HCT116 (cell line): ENCODE data around the gene NUDT13. TPM values are rescaled to one million over a fixed set of nuclear protein-coding genes. Genes with fewer than 3 reads are reported as not detected.

Source experiments
- ATAC-seq: fragments of 200-7000 bp; cut with Tn5 transposase; 2 replicates; pipeline ENCODE4 v1.9.1; 2020; ENCODE audit warnings: mild to moderate bottlenecking, moderate library complexity
- BruUV-seq: library from RNA; stranded (reverse); fragments of 400-500 nt; replicated peaks from 2 replicates; lab custom pipeline; 2021; lab: Mats Ljungman, UMichigan
- CTCF ChIA-PET: fragments of 300-600 bp; sonication (Branson Sonifier 250); formaldehyde crosslinking; loops from one replicate; lab custom pipeline; 2021; ENCODE audit warnings: antibody characterized with exemption; lab: Charles Lee
- POLR2A ChIA-PET: fragments of 300-600, 350-600 bp; sonication (Branson Sonifier 250); formaldehyde crosslinking; loops from one replicate; lab custom pipeline; 2021; ENCODE audit warnings: antibody characterized with exemption; lab: Charles Lee
- RAD21 ChIA-PET, 2 experiments: fragments of 300-600 bp; sonication (Branson Sonifier 250); formaldehyde crosslinking; loops; one replicate each; lab custom pipeline; 2023; ENCODE audit warnings: low total read pairs in 2 of 2; ENCODE audit not compliant: uncharacterized antibody in 2 of 2, unreplicated experiment in 2 of 2, low non-redundant PET in 1 of 2; lab: Charles Lee
- DNase-seq: peaks from one replicate; pipeline ENCODE4 v3.0.0-alpha.2; 2010; ENCODE audit warnings: low read depth, low spot score
- H2AFZ ChIP-seq: fragments of 200-600 bp; shearing (Covaris generic), sonication (generic); 2 replicates; pipeline ENCODE4 v1.6.1; 2017; ENCODE audit warnings: low read depth, mixed run types, mixed read lengths, antibody characterized with exemption, low read length; ENCODE audit not compliant: poor library complexity, severe bottlenecking
- H3K27ac ChIP-seq: 2 replicates; pipeline ENCODE4 v1.5.1; 2012; ENCODE audit warnings: low read depth, low read length
- H3K27me3 ChIP-seq: fragments of 200-600 bp; sonication (generic); 2 replicates; pipeline ENCODE4 v1.6.1; 2016; ENCODE audit warnings: mixed run types, low read length, mixed read lengths; ENCODE audit not compliant: insufficient read depth
- H3K36me3 ChIP-seq, 2 experiments: fragments of 200-500 bp in 1 of 2; fragments of 200-600 bp in 1 of 2; sonication (Bioruptor generic) in 1 of 2; sonication (generic) in 1 of 2; 2 replicates each; pipeline versions ENCODE4 v1.5.1 to v1.6.1; 2014 to 2016; ENCODE audit warnings: low read length in 2 of 2, inconsistent platforms in 1 of 2, mixed read lengths in 1 of 2, mixed run types in 1 of 2; ENCODE audit not compliant: insufficient read depth in 2 of 2, control insufficient read depth in 1 of 2
- H3K4me1 ChIP-seq, 2 experiments: fragments of 200-600 bp in 1 of 2; sonication (generic) in 1 of 2; 2 replicates each; pipeline versions ENCODE4 v1.5.1 to v1.6.1; 2012 to 2017; ENCODE audit warnings: low read length in 2 of 2, inconsistent platforms in 1 of 2, mild to moderate bottlenecking in 1 of 2, mixed read lengths in 1 of 2, mixed run types in 1 of 2, moderate library complexity in 1 of 2; ENCODE audit not compliant: insufficient read depth in 2 of 2, control insufficient read depth in 1 of 2
- H3K4me2 ChIP-seq: fragments of 200-600 bp; sonication (generic); 2 replicates; pipeline ENCODE4 v1.6.1; 2017; ENCODE audit warnings: mixed run types, low read length, mixed read lengths
- H3K4me3 ChIP-seq, 2 experiments: fragments of 200-600 bp in 1 of 2; sonication (generic) in 1 of 2; replicated peaks in 1 of 2; 2 replicates each; pipeline ENCODE4 v1.5.1; 2011 to 2016; ENCODE audit warnings: low read length in 2 of 2, control low read depth in 1 of 2, low read depth in 1 of 2, mild to moderate bottlenecking in 1 of 2, mixed read lengths in 1 of 2, mixed run types in 1 of 2
- H3K79me2 ChIP-seq: fragments of 200-600 bp; sonication (generic); 2 replicates; pipeline ENCODE4 v1.6.1; 2017; ENCODE audit warnings: mild to moderate bottlenecking, mixed run types, low read length, moderate library complexity, mixed read lengths; ENCODE audit not compliant: insufficient read depth
- H3K9ac ChIP-seq: fragments of 200-600 bp; sonication (generic); 2 replicates; pipeline ENCODE4 v1.6.1; 2016; ENCODE audit warnings: low read length, mixed read lengths
- H3K9me2 ChIP-seq: fragments of 200-600 bp; sonication (generic), shearing (Covaris generic); 2 replicates; pipeline ENCODE4 v1.6.1; 2017; ENCODE audit warnings: mixed run types, mild to moderate bottlenecking, moderate library complexity; ENCODE audit not compliant: insufficient read depth
- H3K9me3 ChIP-seq, 2 experiments: fragments of 200-500 bp in 1 of 2; fragments of 200-600 bp in 1 of 2; sonication (Bioruptor generic) in 1 of 2; sonication (generic) in 1 of 2; 2 replicates each; pipeline ENCODE4 v1.6.1; 2014 to 2017; ENCODE audit warnings: low read length in 2 of 2, mixed read lengths in 2 of 2, inconsistent platforms in 1 of 2, low read depth in 1 of 2, mild to moderate bottlenecking in 1 of 2, mixed run types in 1 of 2, moderate library complexity in 1 of 2; ENCODE audit not compliant: control insufficient read depth in 1 of 2, insufficient read depth in 1 of 2
- H4K20me1 ChIP-seq: fragments of 200-600 bp; sonication (generic), shearing (Covaris generic); 2 replicates; pipeline ENCODE4 v1.6.1; 2017; ENCODE audit warnings: mixed run types, mild to moderate bottlenecking, moderate library complexity; ENCODE audit not compliant: insufficient read depth
- EGR1 ChIP-seq: IDR thresholded peaks from 2 replicates; pipeline ENCODE4 v1.6.1; 2012; ENCODE audit warnings: low read depth
- JUND ChIP-seq: IDR thresholded peaks from 2 replicates; pipeline ENCODE4 v1.6.1; 2012
- MAX ChIP-seq: IDR thresholded peaks from 2 replicates; pipeline ENCODE4 v1.6.1; 2012
- SIN3A ChIP-seq: IDR thresholded peaks from 2 replicates; pipeline ENCODE4 v1.6.1; 2012; ENCODE audit warnings: low read depth
- SP1 ChIP-seq: IDR thresholded peaks from 2 replicates; pipeline ENCODE4 v1.6.1; 2012; ENCODE audit warnings: low read depth
- ZBTB33 ChIP-seq: IDR thresholded peaks from 2 replicates; pipeline ENCODE4 v1.6.1; 2011; ENCODE audit warnings: mild to moderate bottlenecking, low read length, moderate library complexity; ENCODE audit not compliant: insufficient replicate concordance; ENCODE audit errors: extremely low read depth
- ZNF274 ChIP-seq: fragments of 200-500 bp; sonication (Bioruptor generic); IDR thresholded peaks from 2 replicates; pipeline ENCODE4 v1.6.1; 2014; ENCODE audit warnings: mild to moderate bottlenecking, low read depth, low read length, inconsistent platforms
- intact Hi-C: fragments of 100-400 bp; cut with micrococcal nuclease; formaldehyde crosslinking; loops from 2 replicates; pipeline ENCODE4 v1.10.0; 2022
- total RNA-seq: library from RNA; stranded (reverse); gene quantifications from one replicate; pipeline ENCODE4 v1.2.1, GENCODE V29; 2021; ENCODE audit not compliant: unreplicated experiment

The NUDT13 gene
- total RNA-seq, 1 experiment from 2014 or later, result 1.2 TPM

GRCh38 chr10:73119457-73119856, 9.2 kb downstream of the NUDT13 start:
- ChIA-PET POLR2A (no interaction called here), RAD21 (no interaction called here), CTCF (no interaction called here)
- no peak overlapping the region for H3K4me2 ChIP-seq
- no peak overlapping the region for H3K27ac ChIP-seq
- BruUV-seq, result no TSS peak
- DNase-seq, result no peak
- H3K79me2 ChIP-seq, result no peaks in the 10 kb centered on the region
- H4K20me1 ChIP-seq, result no peaks in the 10 kb centered on the region
- TF ChIP-seq SIN3A (no peak), MAX (no peak), EGR1 (no peak), ZNF274 (no peak), SP1 (no peak), JUND (no peak)
- H3K27me3 ChIP-seq, result no peaks in the 10 kb centered on the region
- intact Hi-C loops, result no loop called here
- peaks cover 15 to 34% of the 10 kb centered on the region in 2 experiments for H3K4me1 ChIP-seq
- H3K9ac ChIP-seq, result no peak overlapping the region
- no peaks in the 10 kb centered on the region for H3K9me2 ChIP-seq
- H2AFZ ChIP-seq, result no peak overlapping the region
- H3K36me3 ChIP-seq, result no peaks in the 10 kb centered on the region
- H3K9me3 ChIP-seq, result no peaks in the 10 kb centered on the region
- no peak for ATAC-seq
- H3K4me3 ChIP-seq, result no peak overlapping the region

- Histone ChIP-seq H3K79me2 (no peaks in the 10 kb centered on the region), H3K4me3 (no peak overlapping the region), H4K20me1 (no peaks in the 10 kb centered on the region), H3K9me2 (no peaks in the 10 kb centered on the region), H3K36me3 (peaks cover under 1 to 2% of the 10 kb centered on the region in 2 experiments; a peak in 2 of 4 replicates), H3K4me1 (peaks cover 15 to 34% of the 10 kb centered on the region in 2 experiments), H3K9ac (no peak overlapping the region), H2AFZ (no peak overlapping the region), H3K27me3 (no peaks in the 10 kb centered on the region), H3K27ac (no peak overlapping the region)
- DNase-seq (no peak), ATAC-seq (no peak)
- CTCF ChIA-PET, result no interaction called here
- RAD21 ChIA-PET, result no interaction called here
- intact Hi-C loops, result no loop called here
- POLR2A ChIA-PET, result no interaction called here
- no peak for TF ChIP-seq SIN3A
- no peak for TF ChIP-seq MAX
- no peak for TF ChIP-seq ZBTB33
- TF ChIP-seq, all 23 proteins: peak for 0
- no peak overlapping the region for H3K4me2 ChIP-seq
- BruUV-seq, result no TSS peak
- no peaks in the 10 kb centered on the region for H3K9me3 ChIP-seq
Observed at GRCh38 chr10:73119952-73120351, 9.7 kb downstream of the NUDT13 start.
